DND-41 (cell line): ENCODE data around the gene CREBBP.

ENCODE experiments used
- CTCF ChIP-seq: IDR thresholded peaks from 2 replicates; pipeline ENCODE4 v1.5.1; 2012; ENCODE audit warnings: borderline replicate concordance, low read length, moderate library complexity, mild to moderate bottlenecking; ENCODE audit not compliant: poor library complexity, severe bottlenecking; ENCODE audit errors: extremely low read depth
- EZH2 ChIP-seq: IDR thresholded peaks from 3 replicates; pipeline ENCODE4 v1.6.1; 2012; ENCODE audit warnings: borderline replicate concordance, low read depth, mild to moderate bottlenecking, moderate library complexity, low read length, inconsistent platforms; ENCODE audit not compliant: severe bottlenecking

DNA sequence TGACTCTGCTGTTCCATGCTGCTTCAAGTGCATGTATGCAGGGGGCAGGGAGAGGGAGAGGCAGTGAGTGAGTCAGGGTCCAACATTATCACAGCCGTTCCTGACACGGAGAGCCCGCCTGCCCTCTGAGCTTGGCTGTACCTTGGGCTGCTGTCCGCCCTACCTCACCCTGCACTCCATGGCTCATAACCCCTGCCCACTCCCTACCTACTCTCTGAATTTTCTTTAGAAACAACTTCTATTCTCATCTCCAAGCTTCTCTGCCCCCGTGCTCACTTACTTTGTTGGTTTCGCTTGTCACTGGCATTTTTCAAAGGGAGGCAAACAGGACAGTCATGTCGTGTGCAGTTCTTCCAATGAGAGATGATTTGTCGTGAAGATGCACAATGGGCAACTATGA lies 88.8 kb downstream of the CREBBP start:
- TF ChIP-seq EZH2 (no peak), CTCF (no peak)
